Measurements from ENCODE around the gene BRIP1.

BRIP1 gene

GRCh38 chr17:61642768-61643167, 220.6 kb downstream of the BRIP1 start:
- no peak for TF ChIP-seq TAF1 (IDR thresholded peaks at IDR 0.05; ENCODE audit: borderline replicate concordance, low read depth, low read length)
- no peak for FAIRE-seq
- no peak for DNase-seq (ENCODE audit: insufficient read length)

DNA sequence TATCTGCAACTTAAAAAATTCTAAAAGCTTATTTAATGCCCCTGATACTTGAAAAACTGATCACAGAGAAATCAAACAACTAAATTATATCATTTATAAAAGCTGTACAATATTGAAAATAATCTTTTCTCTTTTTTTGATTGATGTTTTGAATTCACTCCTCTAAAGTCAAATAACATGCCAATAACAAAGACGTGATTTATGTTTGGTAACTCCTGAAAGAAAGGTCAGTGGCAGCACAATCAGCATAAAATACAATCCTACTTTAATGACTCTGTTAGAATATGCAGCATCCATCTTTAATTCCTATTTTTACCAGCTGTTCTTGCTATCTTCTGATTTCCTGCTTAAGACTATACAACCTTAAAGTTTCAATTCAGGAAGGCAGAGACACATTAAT, 221.6 kb downstream of the BRIP1 start:
- peak; percentile 67 for FAIRE-seq
- TF ChIP-seq POLR2A (IDR thresholded peaks at IDR 0.05; ENCODE audit: low read depth, low read length) (no peak), TAF1 (IDR thresholded peaks at IDR 0.05; ENCODE audit: borderline replicate concordance, low read depth, low read length) (no peak), POLR2AphosphoS5 (IDR thresholded peaks at IDR 0.05; ENCODE audit: low read depth, low read length) (no peak)
- no peak for DNase-seq (ENCODE audit: insufficient read length)

DNA sequence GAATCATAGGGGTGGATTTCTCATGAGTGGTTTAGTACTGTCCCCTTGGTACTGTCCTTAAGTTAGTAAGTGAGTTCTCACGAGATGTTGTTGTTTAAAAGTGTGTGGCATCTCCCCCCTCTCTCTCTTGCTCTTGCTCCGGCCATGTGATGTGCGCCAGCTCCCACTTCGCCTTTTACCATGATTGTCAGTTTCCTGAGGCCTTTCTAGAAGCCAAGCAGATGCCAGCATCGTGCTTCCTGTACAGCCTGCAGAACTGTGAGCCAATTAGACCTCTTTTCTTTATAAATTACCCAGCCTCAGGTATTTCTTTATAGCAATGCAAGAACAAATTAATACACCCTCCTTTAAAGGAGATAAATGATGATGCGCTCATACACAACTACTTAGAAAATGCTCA, 222.2 kb downstream of the BRIP1 start:
- DNase-seq (ENCODE audit: insufficient read length) (no peak), FAIRE-seq (no peak)
- no peak for TF ChIP-seq TAF1 (IDR thresholded peaks at IDR 0.05; ENCODE audit: borderline replicate concordance, low read depth, low read length)
- TF ChIP-seq POLR2A (IDR thresholded peaks at IDR 0.05; ENCODE audit: low read depth, low read length): no peak
- no peak for TF ChIP-seq POLR2AphosphoS5 (IDR thresholded peaks at IDR 0.05; ENCODE audit: low read depth, low read length)

GRCh38 chr17:61639818-61640217, 223.5 kb downstream of the BRIP1 start:
- DNase-seq (ENCODE audit: insufficient read length): no peak
- no peak for FAIRE-seq
- TF ChIP-seq TAF1 (IDR thresholded peaks at IDR 0.05; ENCODE audit: borderline replicate concordance, low read depth, low read length): no peak
- no peak for TF ChIP-seq POLR2AphosphoS5 (IDR thresholded peaks at IDR 0.05; ENCODE audit: low read depth, low read length)
- TF ChIP-seq POLR2A (IDR thresholded peaks at IDR 0.05; ENCODE audit: low read depth, low read length): no peak

DNA sequence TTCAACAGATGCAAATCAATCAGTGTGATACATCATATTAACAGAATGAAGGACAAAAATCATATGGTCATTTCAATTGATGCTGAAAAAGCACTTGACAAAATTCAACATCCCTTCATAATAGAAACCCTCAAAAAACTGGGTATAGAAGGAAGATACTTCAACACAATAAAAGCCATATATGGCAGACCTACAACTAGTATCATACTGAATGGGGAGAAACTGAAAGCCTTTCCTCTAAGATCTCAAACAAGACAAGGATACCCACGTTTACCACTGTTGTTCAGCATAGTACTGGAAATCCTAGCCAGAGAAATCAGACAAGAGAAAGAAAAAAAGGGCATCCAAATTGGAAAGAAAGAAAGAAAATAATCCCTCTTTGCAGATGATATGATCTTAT, 225.2 kb downstream of the BRIP1 start:
- no peak for TF ChIP-seq TAF1 (IDR thresholded peaks at IDR 0.05; ENCODE audit: borderline replicate concordance, low read depth, low read length)
- no peak for TF ChIP-seq POLR2AphosphoS5 (IDR thresholded peaks at IDR 0.05; ENCODE audit: low read depth, low read length)
- no peak for TF ChIP-seq POLR2A (IDR thresholded peaks at IDR 0.05; ENCODE audit: low read depth, low read length)
- DNase-seq (ENCODE audit: insufficient read length) (no peak), FAIRE-seq (no peak)

- peak; percentile 93 for FAIRE-seq
- DNase-seq (ENCODE audit: insufficient read length): no peak
- TF ChIP-seq POLR2AphosphoS5 (IDR thresholded peaks at IDR 0.05; ENCODE audit: low read depth, low read length) (no peak), TAF1 (IDR thresholded peaks at IDR 0.05; ENCODE audit: borderline replicate concordance, low read depth, low read length) (no peak), POLR2A (IDR thresholded peaks at IDR 0.05; ENCODE audit: low read depth, low read length) (no peak)
These were observed 227.4 kb downstream of the BRIP1 start for GRCh38 chr17:61635913-61636432.

- FAIRE-seq: no peak
- DNase-seq (ENCODE audit: insufficient read length): no peak
- TF ChIP-seq POLR2A (IDR thresholded peaks at IDR 0.05; ENCODE audit: low read depth, low read length) (no peak), POLR2AphosphoS5 (IDR thresholded peaks at IDR 0.05; ENCODE audit: low read depth, low read length) (no peak), TAF1 (IDR thresholded peaks at IDR 0.05; ENCODE audit: borderline replicate concordance, low read depth, low read length) (no peak)
These were observed 228.3 kb downstream of the BRIP1 start for GRCh38 chr17:61634942-61635538.

- TF ChIP-seq POLR2A (IDR thresholded peaks at IDR 0.05; ENCODE audit: low read depth, low read length): no peak
- no peak for TF ChIP-seq TAF1 (IDR thresholded peaks at IDR 0.05; ENCODE audit: borderline replicate concordance, low read depth, low read length)
- no peak for TF ChIP-seq POLR2AphosphoS5 (IDR thresholded peaks at IDR 0.05; ENCODE audit: low read depth, low read length)
- FAIRE-seq (no peak), DNase-seq (ENCODE audit: insufficient read length) (no peak)
These were observed 229.3 kb downstream of the BRIP1 start for GRCh38 chr17:61634011-61634539.

DNA sequence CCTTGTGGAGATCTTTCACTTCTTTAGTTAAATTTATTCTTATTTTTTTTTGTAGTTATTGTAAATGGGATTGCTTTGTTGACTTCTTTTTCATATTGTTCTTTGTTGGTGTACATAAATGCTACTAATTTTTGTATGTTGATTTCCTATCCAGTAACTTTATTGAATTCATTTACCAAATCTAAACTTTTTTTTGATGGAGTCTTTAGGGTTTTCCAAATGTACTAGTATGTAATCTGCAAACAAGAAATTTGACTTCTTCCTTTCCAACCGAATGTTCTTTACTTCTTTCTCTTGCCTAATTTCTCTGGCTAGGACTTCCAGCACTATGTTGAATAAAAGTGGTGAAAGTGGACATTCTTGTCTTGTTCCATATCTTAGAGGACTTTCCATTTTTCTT, 230.5 kb downstream of the BRIP1 start:
- FAIRE-seq: no peak
- DNase-seq (ENCODE audit: insufficient read length): no peak
- TF ChIP-seq POLR2A (IDR thresholded peaks at IDR 0.05; ENCODE audit: low read depth, low read length) (no peak), TAF1 (IDR thresholded peaks at IDR 0.05; ENCODE audit: borderline replicate concordance, low read depth, low read length) (no peak), POLR2AphosphoS5 (IDR thresholded peaks at IDR 0.05; ENCODE audit: low read depth, low read length) (no peak)

DNA sequence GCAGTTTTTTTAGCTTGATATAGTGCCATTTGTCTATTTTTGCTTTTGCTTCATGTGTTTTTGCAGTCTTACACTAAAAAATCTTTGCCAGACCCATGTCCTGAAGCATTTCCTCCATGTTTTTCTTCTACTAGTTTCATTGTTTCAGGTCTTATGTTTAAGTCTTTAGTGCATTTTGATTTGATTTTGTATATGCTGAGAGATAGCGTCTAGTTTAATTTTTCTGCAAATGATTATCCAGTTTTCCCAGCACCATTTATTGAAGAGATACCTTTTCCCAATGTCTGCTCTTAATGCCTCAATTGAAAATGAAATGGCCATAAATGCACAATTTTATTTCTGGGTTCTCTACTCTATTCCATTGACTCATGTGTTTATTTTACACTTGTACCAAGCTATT, 231.5 kb downstream of the BRIP1 start:
- DNase-seq (ENCODE audit: insufficient read length) (no peak), FAIRE-seq (no peak)
- TF ChIP-seq POLR2AphosphoS5 (IDR thresholded peaks at IDR 0.05; ENCODE audit: low read depth, low read length) (no peak), POLR2A (IDR thresholded peaks at IDR 0.05; ENCODE audit: low read depth, low read length) (no peak), TAF1 (IDR thresholded peaks at IDR 0.05; ENCODE audit: borderline replicate concordance, low read depth, low read length) (no peak)
